ENCODE results near the gene CYTH1. TPM values are rescaled to one million over a fixed set of nuclear protein-coding genes. Genes with fewer than 3 reads are reported as not detected.

Gene CYTH1
- total RNA-seq, 3 donors from 2014 or later: 55.9 to 99.3 (median 82.8) TPM

- peaks cover 94% of the 10 kb centered on the region for H3K4me1 Mint-ChIP-seq (ENCODE audit: low read depth)
- H3K4me3 Mint-ChIP-seq: peak overlapping the region; percentile 14
- H3K27me3 Mint-ChIP-seq (ENCODE audit: low read depth): no peaks in the 10 kb centered on the region
- DNase-seq (no peak), ATAC-seq (peak; percentile 76 to 82)
- peaks cover 5% of the 10 kb centered on the region for H3K36me3 Mint-ChIP-seq (ENCODE audit: insufficient read depth)
- H3K9me3 Mint-ChIP-seq: no peaks in the 10 kb centered on the region
These were observed 62.3 kb downstream of the CYTH1 start for GRCh38 chr17:78719630-78720298.

- peaks cover 90% of the 10 kb centered on the region for H3K4me1 Mint-ChIP-seq (ENCODE audit: low read depth)
- DNase-seq (no peak), ATAC-seq (no peak)
- H3K4me3 Mint-ChIP-seq: peak overlapping the region; percentile 43
- H3K9me3 Mint-ChIP-seq: no peaks in the 10 kb centered on the region
- no peaks in the 10 kb centered on the region for H3K27me3 Mint-ChIP-seq (ENCODE audit: low read depth)
- peaks cover 2% of the 10 kb centered on the region for H3K36me3 Mint-ChIP-seq (ENCODE audit: insufficient read depth)
These were observed 63.4 kb downstream of the CYTH1 start for GRCh38 chr17:78718575-78719208.

GRCh38 chr17:78717431-78717980 lies 64.6 kb downstream of the CYTH1 start:
- Mint-ChIP-seq H3K4me3 (peak overlapping the region; percentile 43), H3K4me1 (ENCODE audit: low read depth) (peaks cover 88% of the 10 kb centered on the region), H3K36me3 (ENCODE audit: insufficient read depth) (no peaks in the 10 kb centered on the region), H3K9me3 (no peaks in the 10 kb centered on the region), H3K27me3 (ENCODE audit: low read depth) (no peaks in the 10 kb centered on the region)
- ATAC-seq (no peak), DNase-seq (no peak)

- Mint-ChIP-seq H3K27me3 (ENCODE audit: low read depth) (no peaks in the 10 kb centered on the region), H3K9me3 (no peaks in the 10 kb centered on the region), H3K36me3 (ENCODE audit: insufficient read depth) (no peaks in the 10 kb centered on the region), H3K4me1 (ENCODE audit: low read depth) (peaks cover 86% of the 10 kb centered on the region), H3K4me3 (peak overlapping the region; percentile 43)
- peak in 1 of 2 donors; percentile 24 for ATAC-seq
- DNase-seq: peak; percentile 33
These were observed 65.2 kb downstream of the CYTH1 start for GRCh38 chr17:78716814-78717393.

- no peaks in the 10 kb centered on the region for H3K27me3 Mint-ChIP-seq (ENCODE audit: low read depth)
- no peak for DNase-seq
- no peaks in the 10 kb centered on the region for H3K36me3 Mint-ChIP-seq (ENCODE audit: insufficient read depth)
- H3K9me3 Mint-ChIP-seq: no peaks in the 10 kb centered on the region
- no peak overlapping the region for H3K4me3 Mint-ChIP-seq
- H3K4me1 Mint-ChIP-seq (ENCODE audit: low read depth): peaks cover 86% of the 10 kb centered on the region
- no peak for ATAC-seq
These were observed 65.8 kb downstream of the CYTH1 start for GRCh38 chr17:78716292-78716691.

- H3K4me1 Mint-ChIP-seq (ENCODE audit: low read depth): peaks cover 84% of the 10 kb centered on the region
- ATAC-seq: no peak
These were observed 66.2 kb downstream of the CYTH1 start for GRCh38 chr17:78715876-78716275.

GRCh38 chr17:78715000-78715771 lies 66.9 kb downstream of the CYTH1 start:
- DNase-seq (no peak), ATAC-seq (no peak)
- H3K4me3 Mint-ChIP-seq: peak overlapping the region; percentile 78
- peaks cover 3% of the 10 kb centered on the region for H3K36me3 Mint-ChIP-seq (ENCODE audit: insufficient read depth)
- H3K9me3 Mint-ChIP-seq: no peaks in the 10 kb centered on the region
- H3K27me3 Mint-ChIP-seq (ENCODE audit: low read depth): no peaks in the 10 kb centered on the region
- H3K4me1 Mint-ChIP-seq (ENCODE audit: low read depth): peaks cover 89% of the 10 kb centered on the region

More at GRCh38 chr17:78715876-78716275, 66.2 kb downstream of the CYTH1 start:
- H3K4me3 Mint-ChIP-seq: peak overlapping the region; percentile 78
- no peaks in the 10 kb centered on the region for H3K27me3 Mint-ChIP-seq (ENCODE audit: low read depth)
- DNase-seq: no peak
- H3K36me3 Mint-ChIP-seq (ENCODE audit: insufficient read depth): no peaks in the 10 kb centered on the region
- no peaks in the 10 kb centered on the region for H3K9me3 Mint-ChIP-seq

- peak overlapping the region; percentile 41 for H3K4me3 Mint-ChIP-seq
- peaks cover 3% of the 10 kb centered on the region for H3K36me3 Mint-ChIP-seq (ENCODE audit: insufficient read depth)
- DNase-seq: no peak
- peaks cover 89% of the 10 kb centered on the region for H3K4me1 Mint-ChIP-seq (ENCODE audit: low read depth)
- no peak for ATAC-seq
- no peaks in the 10 kb centered on the region for H3K27me3 Mint-ChIP-seq (ENCODE audit: low read depth)
- H3K9me3 Mint-ChIP-seq: no peaks in the 10 kb centered on the region
These were observed 67.5 kb downstream of the CYTH1 start for GRCh38 chr17:78714534-78714933.

- H3K9me3 Mint-ChIP-seq: no peaks in the 10 kb centered on the region
- no peak overlapping the region for H3K4me3 Mint-ChIP-seq
- DNase-seq: no peak
- ATAC-seq: no peak
- peaks cover 81% of the 10 kb centered on the region for H3K4me1 Mint-ChIP-seq (ENCODE audit: low read depth)
- H3K36me3 Mint-ChIP-seq (ENCODE audit: insufficient read depth): peaks cover 19% of the 10 kb centered on the region
- no peaks in the 10 kb centered on the region for H3K27me3 Mint-ChIP-seq (ENCODE audit: low read depth)
These were observed 70.0 kb downstream of the CYTH1 start for GRCh38 chr17:78712043-78712442.

- DNase-seq (no peak), ATAC-seq (no peak)
- Mint-ChIP-seq H3K36me3 (ENCODE audit: insufficient read depth) (peaks cover 29% of the 10 kb centered on the region), H3K4me1 (ENCODE audit: low read depth) (peaks cover 69% of the 10 kb centered on the region), H3K27me3 (ENCODE audit: low read depth) (no peaks in the 10 kb centered on the region), H3K4me3 (no peak overlapping the region), H3K9me3 (no peaks in the 10 kb centered on the region)
These were observed 71.5 kb downstream of the CYTH1 start for GRCh38 chr17:78710607-78711006.

GRCh38 chr17:78709751-78710181 lies 72.3 kb downstream of the CYTH1 start:
- Mint-ChIP-seq H3K9me3 (no peaks in the 10 kb centered on the region), H3K4me3 (no peak overlapping the region), H3K27me3 (ENCODE audit: low read depth) (no peaks in the 10 kb centered on the region), H3K4me1 (ENCODE audit: low read depth) (peaks cover 63% of the 10 kb centered on the region), H3K36me3 (ENCODE audit: insufficient read depth) (peaks cover 35% of the 10 kb centered on the region)
- DNase-seq: no peak
- ATAC-seq: peak; percentile 14 to 54

- ATAC-seq (peak; percentile 57 to 65), DNase-seq (no peak)
- Mint-ChIP-seq H3K4me1 (ENCODE audit: low read depth) (peaks cover 57% of the 10 kb centered on the region), H3K27me3 (ENCODE audit: low read depth) (no peaks in the 10 kb centered on the region), H3K36me3 (ENCODE audit: insufficient read depth) (peaks cover 35% of the 10 kb centered on the region), H3K4me3 (peak overlapping the region; percentile 47), H3K9me3 (no peaks in the 10 kb centered on the region)
These were observed 72.9 kb downstream of the CYTH1 start for GRCh38 chr17:78709119-78709681.

GRCh38 chr17:78708510-78708973 lies 73.5 kb downstream of the CYTH1 start:
- Mint-ChIP-seq H3K36me3 (ENCODE audit: insufficient read depth) (peaks cover 42% of the 10 kb centered on the region), H3K4me1 (ENCODE audit: low read depth) (peaks cover 56% of the 10 kb centered on the region), H3K4me3 (peak overlapping the region; percentile 47), H3K27me3 (ENCODE audit: low read depth) (no peaks in the 10 kb centered on the region), H3K9me3 (no peaks in the 10 kb centered on the region)
- ATAC-seq (peak; percentile 74 to 78), DNase-seq (peak; percentile 56)

- peaks cover 44% of the 10 kb centered on the region for H3K36me3 Mint-ChIP-seq (ENCODE audit: insufficient read depth)
- peaks cover 50% of the 10 kb centered on the region for H3K4me1 Mint-ChIP-seq (ENCODE audit: low read depth)
- DNase-seq (no peak), ATAC-seq (no peak)
- H3K4me3 Mint-ChIP-seq: no peak overlapping the region
- no peaks in the 10 kb centered on the region for H3K9me3 Mint-ChIP-seq
- H3K27me3 Mint-ChIP-seq (ENCODE audit: low read depth): no peaks in the 10 kb centered on the region
These were observed 74.2 kb downstream of the CYTH1 start for GRCh38 chr17:78707923-78708322.

Data from activated T-cell treated with anti-CD3 and anti-CD28 coated beads, Interleukin-2, amount 50 U/mL, for 4 hours (primary cell).